Activated CD8-positive, alpha-beta memory T cell treated with anti-CD3 and anti-CD28 coated beads, Interleukin-2, amount 10 ng/mL, durations not matched to agents 7 days and 5 days (primary cell): Measurements from ENCODE around the gene ITFG1. TPM values are rescaled to one million over a fixed set of nuclear protein-coding genes. Genes with fewer than 3 reads are reported as not detected.
"Not testable (repeated sequence)": the region's sequence is repeated elsewhere in the genome, so short reads cannot be mapped to it uniquely, and the experiment has no call there.

ENCODE experiments used
- ATAC-seq: fragments of 150-1000 bp; cut with Tn5 transposase; one replicate; pipeline ENCODE4 v1.10.0; 2021; ENCODE audit warnings: moderate library complexity
- CTCF ChIA-PET: fragments of 350-600 bp; sonication (Branson Sonifier 250); formaldehyde crosslinking; loops from one replicate; lab custom pipeline; 2021; ENCODE audit warnings: antibody characterized with exemption; lab: Charles Lee
- DNase-seq: peaks from one replicate; pipeline ENCODE4 v3.0.0-alpha.2; 2020
- H3K27ac Mint-ChIP-seq: one replicate; pipeline ENCODE4 v1.8.0; 2021; ENCODE audit warnings: mild to moderate bottlenecking, mixed read lengths
- H3K27me3 Mint-ChIP-seq: one replicate; pipeline ENCODE4 v1.8.0; 2021; ENCODE audit warnings: mixed read lengths
- H3K36me3 Mint-ChIP-seq: one replicate; pipeline ENCODE4 v1.8.0; 2021; ENCODE audit warnings: mild to moderate bottlenecking, mixed read lengths
- H3K4me1 Mint-ChIP-seq: one replicate; pipeline ENCODE4 v1.8.0; 2021; ENCODE audit warnings: mixed read lengths
- H3K4me3 Mint-ChIP-seq: one replicate; pipeline ENCODE4 v1.8.0; 2021; ENCODE audit warnings: mild to moderate bottlenecking, moderate library complexity, mixed read lengths
- H3K9me3 Mint-ChIP-seq: one replicate; pipeline ENCODE4 v1.8.0; 2022; ENCODE audit warnings: low read depth, mixed read lengths
- total RNA-seq, 2 experiments: library from RNA; stranded (reverse); gene quantifications; one replicate each; pipeline ENCODE4 v1.2.3, GENCODE V29; 2021

The ITFG1 gene
- total RNA-seq, 2 experiments from 2014 or later, result 22.1 to 25.4 TPM

DNA sequence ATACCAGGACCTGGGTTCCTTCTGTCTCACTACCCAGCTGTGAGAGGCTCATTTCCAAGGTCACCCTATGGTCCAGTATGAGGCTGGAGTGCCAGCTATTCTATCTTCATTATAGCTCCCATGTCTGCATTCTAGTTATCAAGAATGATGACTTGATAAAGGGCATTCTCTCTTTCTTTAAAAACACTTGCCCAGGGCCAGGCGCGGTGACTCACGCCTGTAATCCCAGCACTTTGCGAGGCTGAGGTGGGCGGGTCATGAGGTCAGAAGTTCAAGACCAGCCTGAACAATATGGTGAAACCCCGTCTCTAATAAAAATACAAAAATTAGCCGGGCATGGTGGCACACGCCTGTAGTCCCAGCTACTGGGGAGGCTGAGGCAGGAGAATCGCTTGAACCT, 322.9 kb downstream of the ITFG1 start:
- not testable (repeated sequence) for H3K27me3 Mint-ChIP-seq, H3K36me3 Mint-ChIP-seq, H3K27ac Mint-ChIP-seq, ATAC-seq, H3K9me3 Mint-ChIP-seq, H3K4me3 Mint-ChIP-seq, DNase-seq
- peaks cover 51% of the 10 kb centered on the region for H3K4me1 Mint-ChIP-seq
- CTCF ChIA-PET, result interaction anchor here (1.3 kb wide), 1 partner anchor 1027 kb away, joined by 5 read pairs; no protein-coding TSS in a partner anchor

- CTCF ChIA-PET, result interaction anchor here (0.8 to 1.6 kb wide), 2 partner anchors 10 to 98 kb away, joined by 3 to 5 read pairs; no protein-coding TSS in a partner anchor
- DNase-seq (peak; percentile 49), ATAC-seq (peak; percentile 82)
- H3K9me3 Mint-ChIP-seq, result no peaks in the 10 kb centered on the region
- H3K27me3 Mint-ChIP-seq, result no peaks in the 10 kb centered on the region
- H3K27ac Mint-ChIP-seq, result peak overlapping the region; percentile 76
- H3K36me3 Mint-ChIP-seq, result peaks cover 4% of the 10 kb centered on the region
- H3K4me1 Mint-ChIP-seq, result peaks cover 43% of the 10 kb centered on the region
- H3K4me3 Mint-ChIP-seq, result no peak overlapping the region
Observed at GRCh38 chr16:47136099-47136842, 324.6 kb downstream of the ITFG1 start.

- Mint-ChIP-seq H3K27me3 (peaks cover 2% of the 10 kb centered on the region), H3K4me3 (no peak overlapping the region), H3K9me3 (no peaks in the 10 kb centered on the region), H3K27ac (no peak overlapping the region), H3K4me1 (peaks cover 40% of the 10 kb centered on the region), H3K36me3 (peaks cover 8% of the 10 kb centered on the region)
- CTCF ChIA-PET, result interaction anchor here (1.3 kb wide), 1 partner anchor 9 kb away, joined by 5 read pairs; the partner anchor contains the start of gene NETO2
- ATAC-seq, result no peak
- DNase-seq, result no peak
Observed at GRCh38 chr16:47134550-47134949, 326.3 kb downstream of the ITFG1 start.

- CTCF ChIA-PET, result interaction anchor here (0.9 to 4.1 kb wide), 3 partner anchors 10 to 95 kb away, joined by 3 to 22 read pairs (median 3); no protein-coding TSS in a partner anchor
- Mint-ChIP-seq H3K36me3 (peaks cover 13% of the 10 kb centered on the region), H3K27ac (no peak overlapping the region), H3K27me3 (peaks cover 2% of the 10 kb centered on the region), H3K4me1 (peaks cover 23% of the 10 kb centered on the region), H3K9me3 (no peaks in the 10 kb centered on the region), H3K4me3 (no peak overlapping the region)
- ATAC-seq, result no peak
- DNase-seq, result no peak
Observed at GRCh38 chr16:47132308-47132707, 328.6 kb downstream of the ITFG1 start.

- H3K9me3 Mint-ChIP-seq, result no peaks in the 10 kb centered on the region
- H3K27ac Mint-ChIP-seq, result no peak overlapping the region
- DNase-seq (no peak), ATAC-seq (no peak)
- H3K27me3 Mint-ChIP-seq, result peaks cover 2% of the 10 kb centered on the region
- peaks cover 13% of the 10 kb centered on the region for H3K36me3 Mint-ChIP-seq
- H3K4me1 Mint-ChIP-seq, result peaks cover 9% of the 10 kb centered on the region
- H3K4me3 Mint-ChIP-seq, result no peak overlapping the region
- CTCF ChIA-PET, result interaction anchor here (1.6 to 4.1 kb wide), 3 partner anchors 12 to 92 kb away, joined by 6 to 22 read pairs (median 9); partner anchors contain the start of gene NETO2
Observed at GRCh38 chr16:47129755-47130435, 331.0 kb downstream of the ITFG1 start.

- peaks cover 8% of the 10 kb centered on the region for H3K4me1 Mint-ChIP-seq
- ATAC-seq, result no peak
- H3K27ac Mint-ChIP-seq, result no peak overlapping the region
- DNase-seq, result no peak
- CTCF ChIA-PET, result interaction anchor here (1.2 to 1.7 kb wide), 2 partner anchors 14 to 153 kb away, joined by 3 to 4 read pairs; no protein-coding TSS in a partner anchor
- H3K36me3 Mint-ChIP-seq, result peaks cover 12% of the 10 kb centered on the region
- H3K27me3 Mint-ChIP-seq, result peaks cover 2% of the 10 kb centered on the region
- no peak overlapping the region for H3K4me3 Mint-ChIP-seq
- no peaks in the 10 kb centered on the region for H3K9me3 Mint-ChIP-seq
Observed at GRCh38 chr16:47127541-47127940, 333.3 kb downstream of the ITFG1 start.

DNA sequence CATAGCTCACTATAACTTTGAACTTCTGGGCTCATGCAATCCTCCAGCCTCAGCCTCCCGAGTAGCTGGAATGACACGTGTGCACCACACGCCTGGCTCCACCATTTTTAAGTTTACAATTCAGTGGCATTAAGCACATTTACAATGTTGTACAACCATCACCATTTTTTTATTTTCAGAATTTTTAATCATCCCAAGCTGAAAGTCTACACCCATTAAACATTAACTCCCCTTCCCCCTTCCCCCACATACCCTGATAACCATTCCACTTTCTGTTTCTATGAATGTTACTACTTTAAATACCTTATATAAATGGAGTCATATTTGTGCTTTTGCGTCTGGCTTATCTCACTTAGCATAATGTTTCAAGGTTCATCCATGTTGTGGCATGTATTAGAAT, 335.1 kb downstream of the ITFG1 start:
- H3K27me3 Mint-ChIP-seq, result peaks cover under 1% of the 10 kb centered on the region
- H3K4me3 Mint-ChIP-seq, result no peak overlapping the region
- H3K36me3 Mint-ChIP-seq, result peaks cover 11% of the 10 kb centered on the region
- DNase-seq (no peak), ATAC-seq (no peak)
- peaks cover 4% of the 10 kb centered on the region for H3K4me1 Mint-ChIP-seq
- H3K9me3 Mint-ChIP-seq, result no peaks in the 10 kb centered on the region
- H3K27ac Mint-ChIP-seq, result no peak overlapping the region
- CTCF ChIA-PET, result interaction anchor here (1.4 to 2.2 kb wide), 3 partner anchors 10 to 88 kb away, joined by 3 to 8 read pairs (median 5); partner anchors contain the start of gene NETO2

- no peak overlapping the region for H3K4me3 Mint-ChIP-seq
- H3K36me3 Mint-ChIP-seq, result peaks cover 10% of the 10 kb centered on the region
- DNase-seq (no peak), ATAC-seq (no peak)
- no peaks in the 10 kb centered on the region for H3K27me3 Mint-ChIP-seq
- no peak overlapping the region for H3K27ac Mint-ChIP-seq
- H3K9me3 Mint-ChIP-seq, result no peaks in the 10 kb centered on the region
- CTCF ChIA-PET, result interaction anchor here (1.1 kb wide), 1 partner anchor 10 kb away, joined by 4 read pairs; no protein-coding TSS in a partner anchor
- peaks cover 11% of the 10 kb centered on the region for H3K4me1 Mint-ChIP-seq
Observed at GRCh38 chr16:47113130-47113529, 347.7 kb downstream of the ITFG1 start.

DNA sequence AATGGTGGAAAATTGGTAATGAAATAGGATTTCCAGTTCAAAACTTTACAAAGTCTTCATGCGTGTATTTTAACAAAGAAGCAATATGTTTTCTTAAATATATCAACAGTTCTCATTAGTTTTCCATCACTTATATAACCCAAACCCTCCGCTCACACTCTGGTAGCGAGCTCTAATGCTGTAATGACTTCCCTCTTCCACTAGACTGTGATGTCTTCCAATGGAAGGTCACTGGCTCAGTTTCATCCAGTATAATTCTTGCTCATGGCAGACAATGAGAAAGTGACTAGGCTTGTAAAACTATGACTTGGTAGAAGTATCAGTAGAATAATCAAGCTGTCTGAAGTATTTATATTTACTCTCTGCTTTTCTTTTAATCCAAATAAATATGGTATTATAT, 349.9 kb downstream of the ITFG1 start:
- no peaks in the 10 kb centered on the region for H3K9me3 Mint-ChIP-seq
- peaks cover 10% of the 10 kb centered on the region for H3K36me3 Mint-ChIP-seq
- ATAC-seq (no peak), DNase-seq (no peak)
- CTCF ChIA-PET, result interaction anchor here (0.7 to 0.9 kb wide), 2 partner anchors 21 to 30 kb away, joined by 3 read pairs; no protein-coding TSS in a partner anchor
- peaks cover 11% of the 10 kb centered on the region for H3K4me1 Mint-ChIP-seq
- H3K27me3 Mint-ChIP-seq, result no peaks in the 10 kb centered on the region
- no peak overlapping the region for H3K27ac Mint-ChIP-seq
- H3K4me3 Mint-ChIP-seq, result no peak overlapping the region

- Mint-ChIP-seq H3K4me3 (no peak overlapping the region), H3K36me3 (peaks cover 17% of the 10 kb centered on the region), H3K9me3 (no peaks in the 10 kb centered on the region), H3K27me3 (no peaks in the 10 kb centered on the region), H3K27ac (no peak overlapping the region), H3K4me1 (peaks cover 5% of the 10 kb centered on the region)
- CTCF ChIA-PET, result no interaction called here
- no peak for DNase-seq
- ATAC-seq, result no peak
Observed at GRCh38 chr16:47109361-47109760, 351.5 kb downstream of the ITFG1 start.

Other genes starting within 250 kb of the ITFG1 start
- gene PHKB, start 268 bp upstream of the ITFG1 start, total RNA-seq, result 10 to 100 TPM; 33.7 to 35.7 TPM